Measurements from ENCODE around the gene VILL.

GRCh38 chr3:38032328-38032865 lies 41.8 kb downstream of the VILL start:
- TF ChIP-seq POLR2A (IDR thresholded peaks at IDR 0.05) (no peak), CTCF (IDR thresholded peaks at IDR 0.05) (no peak)
